ENCODE results near the gene SMYD3.

The SMYD3 gene

GRCh38 chr1:246159279-246160227 lies 347.5 kb downstream of the SMYD3 start:
- TF ChIP-seq, protein P1, sequence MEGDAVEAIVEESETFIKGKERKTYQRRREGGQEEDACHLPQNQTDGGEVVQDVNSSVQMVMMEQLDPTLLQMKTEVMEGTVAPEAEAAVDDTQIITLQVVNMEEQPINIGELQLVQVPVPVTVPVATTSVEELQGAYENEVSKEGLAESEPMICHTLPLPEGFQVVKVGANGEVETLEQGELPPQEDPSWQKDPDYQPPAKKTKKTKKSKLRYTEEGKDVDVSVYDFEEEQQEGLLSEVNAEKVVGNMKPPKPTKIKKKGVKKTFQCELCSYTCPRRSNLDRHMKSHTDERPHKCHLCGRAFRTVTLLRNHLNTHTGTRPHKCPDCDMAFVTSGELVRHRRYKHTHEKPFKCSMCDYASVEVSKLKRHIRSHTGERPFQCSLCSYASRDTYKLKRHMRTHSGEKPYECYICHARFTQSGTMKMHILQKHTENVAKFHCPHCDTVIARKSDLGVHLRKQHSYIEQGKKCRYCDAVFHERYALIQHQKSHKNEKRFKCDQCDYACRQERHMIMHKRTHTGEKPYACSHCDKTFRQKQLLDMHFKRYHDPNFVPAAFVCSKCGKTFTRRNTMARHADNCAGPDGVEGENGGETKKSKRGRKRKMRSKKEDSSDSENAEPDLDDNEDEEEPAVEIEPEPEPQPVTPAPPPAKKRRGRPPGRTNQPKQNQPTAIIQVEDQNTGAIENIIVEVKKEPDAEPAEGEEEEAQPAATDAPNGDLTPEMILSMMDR (IDR thresholded peaks at IDR 0.05; ENCODE audit: insufficient read depth, missing control alignments), result no peak
- no peak for FAIRE-seq
- DNase-seq (ENCODE audit: insufficient read length, low spot score), result no peak

- FAIRE-seq, result no peak
- no peak for DNase-seq (ENCODE audit: insufficient read length, low spot score)
Measured at GRCh38 chr1:246158131-246158530, 348.9 kb downstream of the SMYD3 start.

DNA sequence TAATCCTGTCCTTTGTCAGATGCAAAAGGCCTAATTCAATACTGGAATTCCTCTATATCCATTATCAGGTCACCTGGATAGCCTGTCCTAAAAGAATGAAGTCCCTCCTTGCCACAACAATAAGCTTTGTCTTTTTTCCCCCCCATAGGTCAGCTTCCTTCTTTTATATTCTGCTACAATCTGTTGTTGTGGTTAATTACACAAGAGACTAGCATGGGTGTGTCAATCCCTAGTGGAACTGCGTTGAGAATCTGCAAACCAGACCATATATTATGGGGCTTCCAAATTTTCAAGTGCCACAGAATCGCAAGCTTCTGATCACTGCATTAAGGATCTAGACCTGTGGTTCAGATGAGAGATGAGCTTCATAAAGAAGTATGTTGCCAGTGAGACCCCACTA lies 349.6 kb downstream of the SMYD3 start:
- DNase-seq (ENCODE audit: insufficient read length, low spot score), result no peak
- FAIRE-seq, result no peak
- TF ChIP-seq, protein P1 (IDR thresholded peaks at IDR 0.05; ENCODE audit: insufficient read depth, missing control alignments), result no peak

More at GRCh38 chr1:246158131-246158530, 348.9 kb downstream of the SMYD3 start:
- TF ChIP-seq, protein P1 (IDR thresholded peaks at IDR 0.05; ENCODE audit: insufficient read depth, missing control alignments), result no peak

- DNase-seq (ENCODE audit: insufficient read length, low spot score) (no peak), FAIRE-seq (no peak)
- TF ChIP-seq, protein P1 (IDR thresholded peaks at IDR 0.05; ENCODE audit: insufficient read depth, missing control alignments), result no peak
Measured at GRCh38 chr1:246156847-246157246, 350.2 kb downstream of the SMYD3 start.

GRCh38 chr1:246155923-246156322 lies 351.2 kb downstream of the SMYD3 start:
- DNase-seq (ENCODE audit: insufficient read length, low spot score) (no peak), FAIRE-seq (no peak)
- TF ChIP-seq, protein P1 (IDR thresholded peaks at IDR 0.05; ENCODE audit: insufficient read depth, missing control alignments), result no peak

DNA sequence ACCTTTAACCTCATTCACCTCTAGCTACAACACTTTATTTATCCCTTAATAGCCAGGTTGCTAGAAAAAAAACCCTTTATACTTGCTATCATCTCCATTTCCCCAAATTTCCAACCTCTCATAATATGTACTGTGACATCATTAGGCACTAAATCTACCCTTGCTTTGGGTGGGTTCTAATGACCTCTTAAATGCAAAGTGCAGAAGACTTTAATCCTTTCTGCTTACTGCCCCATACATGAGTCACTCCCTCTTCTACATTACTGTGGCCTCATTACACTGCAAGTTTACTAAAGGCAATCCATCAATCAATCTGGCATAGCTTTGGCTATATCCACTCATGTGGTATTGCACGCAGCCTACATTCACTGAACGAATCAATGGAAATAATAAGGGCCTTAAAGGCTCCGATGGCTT lies 353.3 kb downstream of the SMYD3 start:
- TF ChIP-seq, protein P1 (IDR thresholded peaks at IDR 0.05; ENCODE audit: insufficient read depth, missing control alignments), result no peak
- FAIRE-seq (no peak), DNase-seq (ENCODE audit: insufficient read length, low spot score) (no peak)

DNA sequence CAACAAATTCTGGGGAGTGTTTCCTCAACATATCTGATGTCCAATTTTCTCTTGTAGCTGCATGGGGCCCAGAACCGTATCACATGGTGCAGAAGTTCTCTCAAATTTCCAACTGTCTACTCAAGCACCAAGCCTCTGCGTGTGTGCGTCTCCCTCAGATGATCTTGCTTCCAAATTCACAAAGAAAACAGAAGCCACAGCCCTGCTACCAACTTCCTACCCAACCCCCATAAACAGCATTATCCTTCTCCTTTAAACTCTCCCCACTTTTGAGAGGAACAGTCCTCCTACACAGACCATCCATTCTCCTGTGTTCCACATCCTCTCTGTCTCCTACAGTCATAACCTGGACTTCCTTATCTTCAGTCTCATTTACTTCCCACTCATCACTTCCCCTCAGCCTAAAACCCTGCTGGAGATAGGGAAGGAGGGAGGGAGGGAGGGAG lies 354.1 kb downstream of the SMYD3 start:
- TF ChIP-seq, protein P1 (IDR thresholded peaks at IDR 0.05; ENCODE audit: insufficient read depth, missing control alignments), result no peak
- FAIRE-seq (no peak), DNase-seq (ENCODE audit: insufficient read length, low spot score) (no peak)
